HL-60 (cell line): ENCODE results near the gene AKR1E2.
"Not testable (repeated sequence)": the region's sequence is repeated elsewhere in the genome, so short reads cannot be mapped to it uniquely, and the experiment has no call there.

ENCODE experiments used
- DNase-seq, 2 experiments: peaks; one replicate each; pipeline ENCODE4 v3.0.0-alpha.2; 2010 to 2020; ENCODE audit warnings: low read depth in 1 of 2, low spot score in 1 of 2
- H3K27ac ChIP-seq: fragments of 250-450 bp; sonication (Bioruptor Pico); replicated peaks from 2 replicates; pipeline ENCODE4 v1.5.1; 2020; ENCODE audit warnings: mild to moderate bottlenecking, moderate library complexity
- H3K27me3 ChIP-seq: fragments of 250-450 bp; sonication (Bioruptor Pico); 2 replicates; pipeline ENCODE4 v1.5.1; 2021; ENCODE audit warnings: mild to moderate bottlenecking, moderate library complexity; ENCODE audit not compliant: insufficient read depth, poor library complexity, severe bottlenecking
- H3K4me3 ChIP-seq: replicated peaks from 2 replicates; pipeline ENCODE4 v1.5.1; 2011; ENCODE audit warnings: mild to moderate bottlenecking, control low read depth, low read length; ENCODE audit not compliant: insufficient read depth
- CTCF ChIP-seq: IDR thresholded peaks from one replicate; pipeline ENCODE4 v1.5.1; 2011; ENCODE audit warnings: low read length, control low read depth, inconsistent platforms; ENCODE audit not compliant: insufficient read depth
- GABPA ChIP-seq: IDR thresholded peaks from 2 replicates; pipeline ENCODE4 v1.6.1; 2012; ENCODE audit warnings: low read depth
- POLR2AphosphoS5 ChIP-seq: IDR thresholded peaks from 2 replicates; pipeline ENCODE4 v1.6.1; 2012; ENCODE audit warnings: low read depth
- REST ChIP-seq: IDR thresholded peaks from 2 replicates; pipeline ENCODE4 v1.6.1; 2012; ENCODE audit warnings: low read depth; ENCODE audit not compliant: insufficient replicate concordance
- SPI1 ChIP-seq: IDR thresholded peaks from 2 replicates; pipeline ENCODE4 v1.6.1; 2012; ENCODE audit warnings: low read depth, mild to moderate bottlenecking, borderline replicate concordance

Gene AKR1E2

DNA sequence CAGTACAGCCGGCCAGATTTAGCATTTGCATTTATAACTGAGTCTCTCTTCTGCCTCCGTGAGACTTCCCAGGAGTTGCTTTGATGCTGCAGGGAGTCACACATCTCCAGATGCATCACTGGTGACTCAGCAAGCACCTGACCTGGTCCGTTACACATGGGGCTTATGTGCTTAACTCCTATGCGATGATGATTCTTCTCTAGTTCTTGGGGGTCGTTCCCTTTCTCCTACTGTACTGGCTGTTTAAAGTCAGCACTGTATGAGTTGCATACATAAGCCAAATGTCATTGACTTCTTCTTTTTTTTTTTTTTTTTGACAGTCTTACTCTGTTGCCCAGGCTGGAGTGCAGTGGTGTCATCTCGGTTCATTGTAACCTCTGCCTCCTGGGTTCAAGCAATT is 13.0 kb upstream of the AKR1E2 start:
- no peak for DNase-seq

GRCh38 chr10:4813496-4813895 is 12.5 kb upstream of the AKR1E2 start:
- H3K4me3 ChIP-seq, result no peak overlapping the region
- TF ChIP-seq SPI1, result no peak
- TF ChIP-seq REST, result no peak
- TF ChIP-seq CTCF, result no peak
- TF ChIP-seq POLR2AphosphoS5, result no peak
- TF ChIP-seq GABPA, result no peak
- no peak overlapping the region for H3K27ac ChIP-seq
- H3K27me3 ChIP-seq, result no peaks in the 10 kb centered on the region
- no peak for DNase-seq

More for the DNA sequence above, 13.0 kb upstream of the AKR1E2 start:
- Histone ChIP-seq H3K27me3 (no peaks in the 10 kb centered on the region), H3K4me3 (no peak overlapping the region), H3K27ac (no peak overlapping the region)
- TF ChIP-seq SPI1, result no peak
- TF ChIP-seq CTCF, result no peak
- TF ChIP-seq REST, result no peak
- TF ChIP-seq GABPA, result no peak

- DNase-seq, result peak in 1 of 2 experiments; percentile 2
- H3K27ac ChIP-seq, H3K4me3 ChIP-seq, H3K27me3 ChIP-seq: not testable (repeated sequence)
Measured at GRCh38 chr10:4815646-4816180, 10.3 kb upstream of the AKR1E2 start.

- Histone ChIP-seq H3K27ac (no peak overlapping the region), H3K27me3 (no peaks in the 10 kb centered on the region), H3K4me3 (no peak overlapping the region)
- no peak for TF ChIP-seq REST
- no peak for TF ChIP-seq POLR2AphosphoS5
- TF ChIP-seq CTCF, result no peak
- no peak for TF ChIP-seq GABPA
- TF ChIP-seq SPI1, result no peak
- DNase-seq, result no peak
Measured at GRCh38 chr10:4816966-4817365, 9.0 kb upstream of the AKR1E2 start.
